NCI-H2227 (cell line): ENCODE results near the gene TMPRSS6.
A peak's percentile ranks its signal among the peaks of the same experiment; 100 is the strongest.
"Not testable (repeated sequence)": the region's sequence is repeated elsewhere in the genome, so short reads cannot be mapped to it uniquely, and the experiment has no call there.

Source experiments
- DNase-seq: peaks from one replicate; lab custom pipeline; 2025; ENCODE audit not compliant: unreplicated experiment; lab: John Stamatoyannopoulos, UW

Gene TMPRSS6

DNA sequence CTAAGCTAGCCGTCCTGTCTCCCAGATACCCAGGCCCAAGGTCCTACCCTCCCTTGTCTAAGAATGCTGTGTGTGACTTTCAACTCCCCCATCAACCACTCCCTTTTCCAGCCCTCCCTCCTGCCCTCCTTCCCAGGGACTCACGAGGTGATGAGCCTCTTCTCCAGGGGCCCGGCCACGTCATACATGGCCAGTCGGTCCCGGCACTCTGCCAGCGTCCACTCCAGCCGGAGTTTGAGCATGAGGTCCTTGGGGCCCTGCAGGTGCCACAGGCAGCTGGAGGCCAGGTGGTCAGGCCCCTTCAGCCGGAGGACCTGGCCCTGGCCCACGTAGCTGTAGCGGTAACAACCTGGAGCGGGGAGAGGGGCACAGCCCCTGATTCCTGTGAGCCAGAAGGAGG lies 20.1 kb downstream of the TMPRSS6 start:
- no peak for DNase-seq

DNA sequence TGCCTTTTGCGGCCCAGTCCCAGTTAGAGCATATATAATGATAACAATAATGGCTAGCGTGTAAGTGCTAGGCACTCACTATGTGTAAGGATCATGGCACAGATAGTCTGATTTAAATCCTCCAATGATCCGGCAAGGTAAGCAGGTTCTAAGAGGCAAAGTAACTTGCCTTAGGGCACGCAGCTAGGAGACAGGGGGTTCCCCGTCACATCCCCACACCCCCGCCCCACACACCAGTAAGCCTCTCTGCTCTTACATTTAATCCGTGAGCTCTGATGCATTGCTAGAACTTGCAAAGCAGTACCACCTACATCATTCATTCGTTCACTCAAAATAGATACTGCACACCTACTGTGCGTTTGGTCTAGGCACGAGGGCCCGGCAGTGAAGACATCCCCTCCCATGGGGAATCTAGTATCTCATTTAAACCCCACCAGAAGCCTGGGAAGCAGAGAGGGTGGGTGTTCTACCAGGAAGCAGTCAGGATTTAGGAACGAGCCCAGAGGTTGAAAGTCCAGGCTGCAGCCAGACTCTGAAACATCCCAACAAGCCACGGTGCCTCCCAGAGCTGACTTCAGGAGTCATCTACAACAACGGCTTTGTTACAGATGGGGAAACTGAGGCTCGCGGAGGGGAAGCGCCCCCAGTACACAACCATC lies 20.6 kb downstream of the TMPRSS6 start:
- DNase-seq: no peak

DNA sequence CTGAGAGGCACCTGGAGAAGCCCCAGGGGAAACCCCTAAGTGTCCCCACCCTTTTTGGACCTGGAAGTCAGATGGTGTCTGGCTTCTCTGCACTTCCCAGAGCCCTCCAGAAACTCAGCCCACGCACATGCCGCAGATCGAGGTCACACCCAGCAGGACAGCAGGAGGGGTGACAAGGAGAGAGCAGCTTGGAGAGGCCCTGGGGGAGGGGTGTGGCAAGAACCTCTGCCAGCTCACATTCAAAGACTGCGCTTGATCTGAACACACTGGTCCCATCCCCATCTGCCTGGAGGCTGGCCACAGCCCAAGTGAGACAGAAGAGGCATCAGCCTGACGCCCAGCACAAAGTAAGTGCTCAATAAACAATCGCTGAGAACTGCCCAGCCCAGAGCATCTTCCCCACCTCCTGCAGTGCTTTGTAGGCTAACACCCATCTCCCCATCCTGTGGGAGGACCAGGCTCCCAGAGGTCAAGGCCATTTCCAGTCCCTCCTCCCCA lies 21.4 kb downstream of the TMPRSS6 start:
- no peak for DNase-seq

DNA sequence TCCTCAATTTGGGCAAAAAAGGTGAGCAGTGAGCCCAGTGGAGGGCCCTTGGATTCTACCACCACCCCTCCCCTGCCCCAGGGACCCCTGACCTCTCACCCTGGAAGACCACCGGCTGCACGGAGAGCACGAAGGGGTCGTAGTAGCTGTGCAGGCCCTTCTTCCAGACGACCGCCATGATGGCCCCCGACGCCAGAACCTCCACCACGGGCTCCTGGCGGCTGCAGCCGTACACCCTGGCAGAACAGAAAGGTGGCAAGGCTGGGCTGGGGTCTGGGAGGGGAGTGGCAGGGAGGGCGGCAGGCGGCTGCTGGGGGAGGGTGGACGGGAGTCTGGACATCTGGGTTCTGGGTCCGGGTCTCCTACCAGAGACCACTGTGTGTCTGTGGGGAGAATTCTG lies 23.3 kb downstream of the TMPRSS6 start:
- no peak for DNase-seq

DNA sequence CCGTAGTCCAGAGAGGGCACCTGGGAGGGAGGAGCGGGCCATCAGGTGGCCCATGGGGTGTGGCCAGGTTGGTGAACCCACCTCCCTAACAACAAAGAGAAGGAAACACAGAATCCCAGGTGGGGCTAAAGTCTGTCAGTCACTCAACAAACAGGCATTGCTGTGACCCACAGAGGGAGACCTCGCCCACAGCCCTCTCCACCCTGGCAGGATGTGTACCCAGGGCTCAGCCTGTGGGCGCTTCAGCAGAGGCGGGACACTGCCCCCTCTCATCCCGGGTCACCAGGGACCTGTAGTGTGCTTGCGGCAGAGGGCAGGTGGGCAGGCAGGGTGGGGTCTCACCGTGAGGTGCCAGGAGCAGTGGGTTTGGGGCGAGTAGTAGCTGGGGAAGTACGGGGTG lies 25.1 kb downstream of the TMPRSS6 start:
- no peak for DNase-seq

DNA sequence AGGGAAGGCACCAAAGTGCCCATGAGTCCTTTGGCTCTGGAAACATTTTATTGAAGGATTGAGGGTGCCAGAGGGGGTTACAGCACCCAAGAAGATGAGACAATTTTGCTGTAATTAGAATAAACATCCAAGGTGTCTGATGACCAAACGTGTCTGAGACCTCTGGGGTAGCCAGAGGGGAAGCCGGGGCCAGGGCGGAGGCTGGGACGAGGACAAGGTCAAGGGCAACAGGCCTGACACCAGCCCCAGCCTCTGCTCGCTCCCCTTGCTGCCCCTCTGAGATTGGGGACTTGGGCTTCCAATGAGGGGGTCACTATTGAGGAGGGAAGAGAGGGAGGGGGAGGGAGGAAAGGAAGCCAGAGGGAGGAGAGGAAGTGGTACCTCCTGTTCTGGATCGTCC lies 25.6 kb downstream of the TMPRSS6 start:
- no peak for DNase-seq

DNA sequence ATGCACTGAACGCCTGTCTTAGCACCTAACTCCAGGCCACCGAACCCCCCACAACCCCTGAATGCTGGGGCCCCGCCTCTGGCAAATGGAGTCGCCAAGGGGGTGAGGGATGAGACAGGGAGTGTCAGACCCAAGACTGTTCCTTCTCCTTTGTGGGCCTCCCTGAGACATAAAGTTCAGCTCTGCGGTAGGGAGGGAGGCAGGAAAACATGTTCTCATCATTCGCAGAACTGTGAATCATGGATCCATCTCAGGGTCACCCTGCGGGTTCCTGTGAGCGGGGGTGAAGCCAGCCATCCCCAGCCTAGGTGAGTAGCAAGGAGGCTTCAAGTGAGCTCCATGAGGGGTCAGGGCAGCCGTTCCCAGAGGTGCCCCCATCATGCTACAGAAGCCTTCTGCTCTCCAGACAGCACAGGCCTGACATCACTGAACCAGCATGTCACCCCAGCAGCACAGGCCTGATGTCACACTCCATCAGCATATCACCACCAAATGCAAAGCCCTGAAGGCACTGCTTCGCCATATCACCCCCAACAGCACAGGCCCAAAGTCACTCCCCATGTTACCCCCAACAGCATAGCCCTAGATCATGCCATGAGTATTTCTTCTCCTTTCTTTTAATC lies 27.2 kb downstream of the TMPRSS6 start:
- no peak for DNase-seq

DNA sequence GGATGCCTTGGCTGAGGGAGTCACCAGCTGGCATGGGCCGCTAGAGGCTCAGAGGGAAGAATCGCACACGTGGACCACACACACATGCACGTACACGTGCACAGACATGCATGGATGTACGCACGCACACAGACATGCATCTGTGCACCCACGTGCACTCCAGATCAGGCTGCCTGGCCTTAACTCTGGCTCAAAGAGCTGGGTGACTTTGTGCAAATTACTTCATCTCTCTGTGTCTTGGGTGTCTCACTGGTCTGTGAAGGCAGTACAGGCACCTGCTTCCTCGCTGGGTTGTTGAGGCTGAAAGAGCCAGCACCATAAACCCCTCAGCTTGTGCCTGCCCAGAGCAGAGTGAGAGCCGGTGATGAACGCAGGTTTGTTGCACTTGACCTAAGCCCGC lies 28.7 kb downstream of the TMPRSS6 start:
- DNase-seq: no peak

DNA sequence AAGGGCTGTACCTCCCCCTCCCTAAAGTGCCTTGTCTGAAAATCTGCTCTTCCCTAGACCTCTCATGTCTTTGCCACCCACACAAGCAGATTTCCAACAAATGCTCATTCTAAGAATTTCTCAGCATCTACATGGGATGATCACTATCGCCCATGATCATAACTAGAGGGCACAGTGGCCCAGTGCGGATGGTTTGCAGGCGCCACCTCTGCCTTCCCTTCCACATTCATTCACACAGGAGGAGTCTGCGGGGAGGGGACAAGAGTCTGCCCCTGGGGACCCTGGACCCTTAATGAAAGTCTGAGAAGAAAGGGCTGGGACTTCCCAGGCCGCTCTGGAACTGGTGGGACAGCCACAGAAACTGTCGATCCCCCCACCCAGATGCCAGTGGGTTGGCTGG lies 29.1 kb downstream of the TMPRSS6 start:
- no peak for DNase-seq

DNA sequence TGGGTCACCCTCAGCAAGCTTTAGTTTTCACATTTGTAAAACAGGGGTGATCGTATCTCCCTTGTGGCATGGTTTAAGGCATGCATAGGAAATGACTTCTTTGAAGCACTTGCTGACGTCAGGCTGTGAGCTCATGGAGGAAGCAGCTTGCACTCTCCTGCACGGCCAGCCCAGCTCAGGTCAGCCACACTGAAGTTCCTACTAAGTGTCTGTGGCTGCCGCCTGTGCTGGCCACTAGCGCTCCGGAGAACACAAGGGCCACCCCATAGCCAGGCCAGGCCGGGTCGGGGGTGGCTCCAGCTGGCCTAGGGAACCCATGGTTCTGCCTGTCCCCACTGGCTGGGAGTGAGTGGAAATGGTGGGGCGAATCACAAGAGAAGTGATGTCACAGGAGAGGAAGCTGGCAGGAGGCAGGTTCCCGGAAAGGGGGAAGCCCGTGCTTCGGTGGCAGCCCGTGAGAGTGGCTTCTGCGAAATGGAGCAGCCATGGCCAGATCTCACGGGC lies 29.8 kb downstream of the TMPRSS6 start:
- DNase-seq: no peak

DNA sequence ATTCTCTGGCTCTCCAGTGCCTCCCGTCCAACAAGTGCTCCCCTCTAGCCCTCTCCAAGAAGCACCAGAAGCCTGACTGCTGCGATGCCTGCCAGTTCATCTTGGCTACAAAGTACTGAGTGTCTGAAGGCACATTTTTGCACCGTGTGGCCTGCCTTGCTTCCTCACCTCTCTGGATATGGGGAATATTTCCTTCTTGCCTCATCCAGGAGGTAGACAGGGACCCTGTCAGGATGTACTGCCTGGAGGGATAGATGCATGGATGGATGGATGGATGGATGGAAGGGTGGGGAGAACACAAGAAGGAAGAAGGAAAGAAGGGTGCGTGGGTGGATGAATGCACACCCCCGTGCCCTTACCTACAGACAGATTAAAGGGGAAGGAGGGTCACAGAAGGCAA lies 30.4 kb downstream of the TMPRSS6 start:
- DNase-seq: no peak

DNA sequence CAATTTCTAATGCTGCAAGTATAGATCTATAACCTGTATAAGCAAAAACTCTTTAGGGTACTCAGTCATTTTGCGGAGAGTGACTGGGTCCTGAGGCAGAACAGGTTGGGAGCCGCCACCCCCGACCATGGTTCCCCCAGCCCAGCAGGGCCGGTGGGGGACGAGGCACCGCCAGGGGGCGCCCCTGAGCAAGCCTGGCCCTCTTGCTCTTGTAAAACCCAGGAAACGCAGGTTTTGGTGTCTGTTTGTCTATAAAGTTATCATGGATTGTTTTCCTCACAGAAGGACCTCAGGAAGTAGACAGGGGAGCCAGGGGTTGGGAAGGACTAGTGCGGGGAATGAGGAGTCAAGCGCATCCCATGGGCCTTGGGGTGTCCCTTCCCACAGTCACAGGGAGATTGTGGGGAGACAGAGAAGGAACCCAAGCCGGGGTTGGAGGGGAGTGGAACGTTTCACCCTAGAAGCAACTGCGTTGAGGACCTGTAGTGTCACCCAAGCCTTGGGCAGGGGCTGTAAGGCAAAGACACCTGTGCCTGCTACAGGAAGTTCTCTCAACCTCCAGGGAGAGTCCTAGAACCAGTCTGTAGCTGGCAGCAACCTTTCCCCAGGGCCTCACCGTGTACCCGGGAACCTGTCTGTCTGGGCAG lies 31.6 kb downstream of the TMPRSS6 start:
- peak; percentile 42 for DNase-seq

DNA sequence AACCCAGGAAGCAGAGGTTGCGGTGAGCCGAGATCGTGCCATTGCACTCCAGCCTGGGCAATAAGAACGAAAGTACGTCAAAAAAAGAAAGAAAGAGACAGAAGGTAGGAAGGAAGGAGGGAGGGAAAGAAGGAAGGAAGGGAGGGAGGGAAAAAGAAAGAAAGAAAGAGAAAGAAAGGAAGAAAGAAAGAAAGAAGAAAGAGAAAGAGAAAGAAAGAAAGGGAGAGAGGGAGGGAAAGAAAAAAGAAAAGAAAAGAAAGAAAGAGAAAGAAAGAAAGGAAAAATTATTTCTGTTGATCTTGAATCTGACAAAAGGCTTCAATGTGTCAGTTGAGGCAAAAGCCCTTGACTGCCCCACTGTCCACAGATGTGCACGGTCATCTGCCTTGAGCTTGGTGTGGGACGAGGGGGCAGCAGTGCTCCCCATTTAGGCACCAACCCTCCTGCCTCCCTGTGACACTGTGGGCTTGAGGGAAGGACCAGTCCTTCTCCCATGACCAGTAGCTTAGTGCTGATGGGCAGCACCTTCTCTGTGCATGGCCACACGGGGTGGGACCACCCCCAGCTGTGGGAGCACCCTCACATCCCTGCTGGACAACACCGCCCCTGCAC lies 33.6 kb downstream of the TMPRSS6 start:
- no peak for DNase-seq

DNA sequence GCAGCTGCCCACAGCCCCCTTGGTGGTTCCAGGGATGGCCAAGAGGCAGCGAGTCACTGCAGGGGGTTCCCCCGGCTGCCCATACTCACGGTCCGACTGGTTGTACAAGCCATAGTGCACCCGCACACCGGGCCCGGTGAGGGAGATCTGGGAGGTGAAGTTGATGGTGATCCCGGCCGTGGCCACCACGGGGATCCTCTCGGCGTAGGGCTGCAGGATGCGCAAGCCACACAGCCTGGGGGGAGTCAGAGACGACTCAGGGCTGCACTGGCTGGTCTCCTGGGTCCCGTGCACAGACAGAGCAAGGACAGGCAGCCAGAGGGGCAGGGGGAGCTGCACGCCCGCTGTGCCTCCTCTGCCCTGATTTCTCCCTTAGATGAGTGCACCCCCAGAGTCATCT lies 34.5 kb downstream of the TMPRSS6 start:
- no peak for DNase-seq

DNA sequence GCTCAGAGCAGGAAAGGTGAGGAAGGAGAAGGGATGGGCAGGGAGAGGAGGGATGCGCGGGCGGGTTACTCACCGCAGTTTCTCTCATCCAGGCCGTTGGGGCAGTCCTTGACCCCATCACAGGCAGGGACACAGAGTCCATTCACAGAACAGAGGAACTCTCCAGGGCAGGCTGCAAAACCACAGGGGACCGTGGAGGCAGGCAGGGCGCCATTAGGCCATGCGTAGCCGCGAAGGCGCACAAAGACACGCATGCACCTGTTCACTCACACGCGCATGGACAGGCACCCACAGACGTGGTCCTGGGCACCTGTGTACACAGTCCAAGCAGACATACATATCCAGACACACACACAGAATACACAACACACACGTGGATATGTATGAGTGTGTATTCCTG lies 35.0 kb downstream of the TMPRSS6 start:
- no peak for DNase-seq

DNA sequence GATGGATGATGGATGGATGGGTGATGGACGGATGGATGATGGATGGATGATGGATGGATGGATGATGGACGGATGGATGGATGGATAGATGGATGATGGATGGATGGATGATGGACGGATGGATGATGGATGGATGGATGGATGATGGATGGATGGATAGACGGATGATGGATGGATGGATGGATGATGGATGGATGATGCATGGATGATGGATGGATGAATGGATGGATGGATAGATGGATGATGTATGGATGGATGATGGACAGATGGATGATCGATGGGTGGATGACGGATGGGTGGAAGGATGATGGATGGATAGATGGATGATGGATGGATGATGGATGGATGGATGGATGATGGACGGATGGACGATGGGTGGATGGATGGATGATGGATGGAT lies 36.8 kb downstream of the TMPRSS6 start:
- DNase-seq: no peak

DNA sequence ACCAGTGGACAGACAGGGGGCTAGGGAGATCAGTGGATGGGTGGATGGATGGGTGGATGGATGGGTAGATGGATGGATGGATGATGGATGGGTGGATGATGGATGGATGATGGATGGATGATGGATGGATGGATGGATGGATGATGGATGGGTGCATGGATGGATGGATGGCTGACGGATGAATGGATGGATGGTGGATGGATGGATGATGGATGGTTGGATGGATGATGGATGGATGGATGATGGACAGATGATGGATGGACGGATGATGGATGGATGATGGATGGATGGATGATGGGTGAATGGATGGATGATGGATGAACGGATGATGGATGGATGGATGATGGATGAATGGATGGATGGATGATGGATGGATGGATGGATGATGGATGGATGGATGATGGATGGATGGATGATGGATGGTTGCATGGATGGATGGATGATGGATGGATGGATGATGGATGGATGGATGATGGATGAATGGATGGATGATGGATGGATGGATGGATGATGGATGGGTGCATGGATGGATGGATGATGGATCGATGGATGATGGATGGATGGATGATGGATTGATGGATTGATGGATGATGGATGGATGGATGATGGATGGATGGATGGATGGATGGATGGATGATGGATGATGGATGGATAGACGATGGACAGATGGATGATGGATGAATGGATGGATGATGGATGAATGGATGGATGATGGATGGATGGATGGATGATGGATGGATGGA lies 37.5 kb downstream of the TMPRSS6 start:
- not testable (repeated sequence) for DNase-seq

DNA sequence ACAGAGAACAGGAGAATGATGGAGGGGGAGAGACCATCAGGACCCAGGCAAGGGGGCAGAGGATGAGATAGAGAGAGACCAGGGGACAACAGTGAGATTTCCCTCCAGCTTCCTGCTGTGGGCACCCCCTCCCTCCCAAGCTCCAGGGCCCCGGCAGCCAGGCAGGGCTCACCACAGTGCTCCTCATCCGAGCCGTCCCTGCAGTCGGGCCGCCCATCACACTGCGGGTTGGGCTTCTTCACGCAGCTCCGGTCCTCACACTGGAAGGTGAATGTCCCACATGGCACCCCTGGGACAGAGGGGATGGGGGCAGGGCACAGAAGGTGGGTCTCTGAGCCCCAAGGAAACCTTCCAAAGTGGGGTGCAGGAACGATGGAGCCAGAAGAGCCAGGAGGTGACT lies 38.8 kb downstream of the TMPRSS6 start:
- no peak for DNase-seq

DNA sequence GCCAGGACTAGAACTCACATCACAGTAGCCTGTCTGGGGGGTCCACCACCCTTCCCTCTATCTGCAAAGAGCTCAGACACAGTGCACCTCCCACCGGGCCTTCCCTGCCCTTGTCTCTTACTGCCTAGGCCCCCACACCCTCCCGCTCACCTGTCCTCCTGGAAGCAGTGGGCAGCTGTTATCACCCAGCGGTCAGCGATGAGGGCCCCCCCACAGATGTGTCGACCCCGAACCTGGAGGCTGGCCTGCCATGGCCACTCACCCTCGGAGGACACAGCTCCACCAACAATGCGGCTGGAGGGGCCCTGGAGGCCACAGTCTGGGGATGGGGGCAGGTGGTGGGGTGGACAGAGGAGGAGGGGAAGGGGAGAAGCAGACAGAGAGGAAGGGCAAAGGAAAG lies 39.2 kb downstream of the TMPRSS6 start:
- DNase-seq: no peak

DNA sequence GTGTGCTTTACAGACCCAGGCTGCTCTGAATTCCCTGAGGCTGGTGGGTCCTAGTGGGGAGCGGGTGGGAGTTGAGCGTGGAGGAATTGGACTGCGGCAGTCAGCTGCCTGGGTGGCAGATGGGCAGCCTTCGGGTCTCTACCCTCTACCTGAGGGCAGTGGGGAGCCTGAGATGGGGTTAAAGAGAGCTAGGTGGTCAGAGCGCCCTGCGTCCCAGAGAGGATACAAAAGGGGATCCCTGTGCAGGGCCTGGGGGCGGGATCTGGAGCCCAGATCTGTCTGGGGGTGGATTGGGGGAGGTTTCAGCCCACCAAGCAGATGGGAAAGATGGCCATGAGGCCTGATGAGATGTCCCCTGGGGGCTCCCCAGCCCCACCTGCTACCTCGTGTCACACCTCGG lies 39.8 kb downstream of the TMPRSS6 start:
- DNase-seq: no peak

DNA sequence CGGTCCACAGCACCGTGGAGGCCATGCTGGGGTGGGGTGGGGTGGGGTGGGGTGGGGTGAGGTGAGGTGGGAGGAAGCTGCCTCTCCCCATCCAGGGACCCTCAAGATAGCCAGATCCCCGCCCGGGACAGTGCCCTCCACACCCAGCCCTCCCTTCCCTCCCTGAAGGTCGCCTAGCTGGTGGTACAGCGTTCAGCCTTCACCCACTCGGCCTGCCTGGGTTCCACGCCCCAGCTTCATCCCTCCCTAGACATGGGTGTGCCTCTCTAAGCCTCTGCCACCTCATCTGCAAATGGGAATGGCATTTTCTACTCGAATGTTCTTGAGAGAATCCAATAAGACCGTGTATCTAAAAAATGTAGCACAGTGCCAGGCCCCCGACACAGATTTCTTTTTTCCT lies 40.2 kb downstream of the TMPRSS6 start:
- no peak for DNase-seq
